ENCODE results near the gene CENPO. TPM values are rescaled to one million over a fixed set of nuclear protein-coding genes. Genes with fewer than 3 reads are reported as not detected.

The CENPO gene
- total and polyA plus RNA-seq, 5 donors from 2014 or later, result 1.2 to 9.2 (median 3.6) TPM

GRCh38 chr2:24809316-24810007 is 16.2 kb downstream of the CENPO start:
- Mint-ChIP-seq H3K4me3 (peak overlapping the region; percentile 61 to 87 (median 79)), H3K27me3 (no peaks in the 10 kb centered on the region), H3K36me3 (peaks cover 24% of the 10 kb centered on the region), H3K27ac (peak overlapping the region; percentile 75 to 82 (median 75)), H3K9me3 (peaks cover 0 to 5% (median 0%) of the 10 kb centered on the region in 7 donors), H3K4me1 (peaks cover 13 to 33% (median 28%) of the 10 kb centered on the region in 4 donors)
- Histone ChIP-seq H3K9me3 (ENCODE audit: control insufficient read depth in 2 of 2, low read length in 2 of 2) (no peaks in the 10 kb centered on the region), H3K27ac (ENCODE audit: insufficient read depth, low read length, poor library complexity, severe bottlenecking) (no peak overlapping the region), H3K4me1 (ENCODE audit: control insufficient read depth, insufficient read depth, low read length, poor library complexity, severe bottlenecking) (peaks cover 12% of the 10 kb centered on the region), H3K36me3 (ENCODE audit: control insufficient read depth, insufficient read depth, low read length) (no peaks in the 10 kb centered on the region), H3K4me3 (ENCODE audit: low read depth, low read length) (peak overlapping the region; percentile 83), H3K27me3 (ENCODE audit: control insufficient read depth, insufficient read depth, low read length) (no peaks in the 10 kb centered on the region)
- ATAC-seq (ENCODE audit: low read depth in 2 of 2) (no peak), DNase-seq (no peak)

- Mint-ChIP-seq H3K4me3 (no peak overlapping the region), H3K4me1 (peaks cover 10 to 19% (median 15%) of the 10 kb centered on the region in 4 donors), H3K27me3 (no peaks in the 10 kb centered on the region), H3K9me3 (no peaks in the 10 kb centered on the region), H3K36me3 (peaks cover 26% of the 10 kb centered on the region), H3K27ac (peak overlapping the region in 1 of 3 donors; percentile 66)
- H3K36me3 ChIP-seq (ENCODE audit: control insufficient read depth, insufficient read depth, low read length), result peaks cover 24% of the 10 kb centered on the region
- ATAC-seq (ENCODE audit: low read depth in 2 of 2) (no peak), DNase-seq (no peak)
- H3K9me3 ChIP-seq (ENCODE audit: control insufficient read depth in 2 of 2, low read length in 2 of 2), result no peaks in the 10 kb centered on the region
- H3K4me1 ChIP-seq (ENCODE audit: control insufficient read depth, insufficient read depth, low read length, poor library complexity, severe bottlenecking), result peaks cover 10% of the 10 kb centered on the region
- H3K27ac ChIP-seq (ENCODE audit: insufficient read depth, low read length, poor library complexity, severe bottlenecking), result no peak overlapping the region
- H3K4me3 ChIP-seq (ENCODE audit: low read depth, low read length), result no peak overlapping the region
- H3K27me3 ChIP-seq (ENCODE audit: control insufficient read depth, insufficient read depth, low read length), result no peaks in the 10 kb centered on the region
These were observed 20.5 kb downstream of the CENPO start for GRCh38 chr2:24813691-24814137.

GRCh38 chr2:24814516-24814915 is 21.3 kb downstream of the CENPO start:
- H3K4me3 ChIP-seq (ENCODE audit: low read depth, low read length), result no peak overlapping the region
- Mint-ChIP-seq H3K4me3 (no peak overlapping the region), H3K9me3 (no peaks in the 10 kb centered on the region), H3K36me3 (peaks cover 28% of the 10 kb centered on the region), H3K27me3 (no peaks in the 10 kb centered on the region), H3K4me1 (peaks cover 2 to 13% (median 8%) of the 10 kb centered on the region in 4 donors), H3K27ac (no peak overlapping the region)
- DNase-seq (no peak), ATAC-seq (ENCODE audit: low read depth in 2 of 2) (no peak)
- H3K36me3 ChIP-seq (ENCODE audit: control insufficient read depth, insufficient read depth, low read length), result peaks cover 31% of the 10 kb centered on the region
- H3K4me1 ChIP-seq (ENCODE audit: control insufficient read depth, insufficient read depth, low read length, poor library complexity, severe bottlenecking), result peaks cover 4% of the 10 kb centered on the region
- no peaks in the 10 kb centered on the region for H3K9me3 ChIP-seq (ENCODE audit: control insufficient read depth in 2 of 2, low read length in 2 of 2)
- H3K27ac ChIP-seq (ENCODE audit: insufficient read depth, low read length, poor library complexity, severe bottlenecking), result no peak overlapping the region
- no peaks in the 10 kb centered on the region for H3K27me3 ChIP-seq (ENCODE audit: control insufficient read depth, insufficient read depth, low read length)

- peaks cover 0 to 11% (median 6%) of the 10 kb centered on the region in 4 donors for H3K4me1 Mint-ChIP-seq
- no peaks in the 10 kb centered on the region for H3K27me3 Mint-ChIP-seq
- H3K4me3 ChIP-seq (ENCODE audit: low read depth, low read length), result no peak overlapping the region
- ATAC-seq (ENCODE audit: low read depth in 2 of 2) (no peak), DNase-seq (no peak)
- H3K27ac ChIP-seq (ENCODE audit: insufficient read depth, low read length, poor library complexity, severe bottlenecking), result no peak overlapping the region
- no peaks in the 10 kb centered on the region for H3K9me3 Mint-ChIP-seq
- H3K27me3 ChIP-seq (ENCODE audit: control insufficient read depth, insufficient read depth, low read length), result no peaks in the 10 kb centered on the region
- H3K9me3 ChIP-seq (ENCODE audit: control insufficient read depth in 2 of 2, low read length in 2 of 2), result no peaks in the 10 kb centered on the region
- H3K27ac Mint-ChIP-seq, result peak overlapping the region in 1 of 3 donors; percentile 76
- H3K4me1 ChIP-seq (ENCODE audit: control insufficient read depth, insufficient read depth, low read length, poor library complexity, severe bottlenecking), result no peaks in the 10 kb centered on the region
- H3K36me3 ChIP-seq (ENCODE audit: control insufficient read depth, insufficient read depth, low read length), result peaks cover 35% of the 10 kb centered on the region
- no peak overlapping the region for H3K4me3 Mint-ChIP-seq
- H3K36me3 Mint-ChIP-seq, result peaks cover 29% of the 10 kb centered on the region
These were observed 21.9 kb downstream of the CENPO start for GRCh38 chr2:24815171-24815570.

GRCh38 chr2:24816404-24816803 is 23.2 kb downstream of the CENPO start:
- no peak overlapping the region for H3K4me3 Mint-ChIP-seq
- no peaks in the 10 kb centered on the region for H3K27me3 ChIP-seq (ENCODE audit: control insufficient read depth, insufficient read depth, low read length)
- no peaks in the 10 kb centered on the region for H3K9me3 ChIP-seq (ENCODE audit: control insufficient read depth in 2 of 2, low read length in 2 of 2)
- H3K36me3 ChIP-seq (ENCODE audit: control insufficient read depth, insufficient read depth, low read length), result peaks cover 47% of the 10 kb centered on the region
- ATAC-seq (ENCODE audit: low read depth in 2 of 2) (no peak), DNase-seq (no peak)
- peak overlapping the region in 2 of 3 donors; percentile 14 to 74 for H3K27ac Mint-ChIP-seq
- H3K4me1 ChIP-seq (ENCODE audit: control insufficient read depth, insufficient read depth, low read length, poor library complexity, severe bottlenecking), result no peaks in the 10 kb centered on the region
- no peaks in the 10 kb centered on the region for H3K27me3 Mint-ChIP-seq
- H3K27ac ChIP-seq (ENCODE audit: insufficient read depth, low read length, poor library complexity, severe bottlenecking), result no peak overlapping the region
- H3K9me3 Mint-ChIP-seq, result no peaks in the 10 kb centered on the region
- no peak overlapping the region for H3K4me3 ChIP-seq (ENCODE audit: low read depth, low read length)
- peaks cover 41% of the 10 kb centered on the region for H3K36me3 Mint-ChIP-seq
- H3K4me1 Mint-ChIP-seq, result peaks cover 0 to 11% (median 6%) of the 10 kb centered on the region in 4 donors

GRCh38 chr2:24816884-24817283 is 23.7 kb downstream of the CENPO start:
- peaks cover 45% of the 10 kb centered on the region for H3K36me3 Mint-ChIP-seq
- peak overlapping the region in 2 of 3 donors; percentile 14 to 41 for H3K27ac Mint-ChIP-seq
- ATAC-seq (ENCODE audit: low read depth in 2 of 2), result no peak
- DNase-seq, result no peak
- no peaks in the 10 kb centered on the region for H3K9me3 ChIP-seq (ENCODE audit: control insufficient read depth in 2 of 2, low read length in 2 of 2)
- no peaks in the 10 kb centered on the region for H3K27me3 ChIP-seq (ENCODE audit: control insufficient read depth, insufficient read depth, low read length)
- H3K27me3 Mint-ChIP-seq, result no peaks in the 10 kb centered on the region
- H3K4me3 ChIP-seq (ENCODE audit: low read depth, low read length), result no peak overlapping the region
- H3K4me3 Mint-ChIP-seq, result no peak overlapping the region
- H3K4me1 Mint-ChIP-seq, result peaks cover 0 to 11% (median 6%) of the 10 kb centered on the region in 4 donors
- no peaks in the 10 kb centered on the region for H3K4me1 ChIP-seq (ENCODE audit: control insufficient read depth, insufficient read depth, low read length, poor library complexity, severe bottlenecking)
- H3K36me3 ChIP-seq (ENCODE audit: control insufficient read depth, insufficient read depth, low read length), result peaks cover 51% of the 10 kb centered on the region
- no peaks in the 10 kb centered on the region for H3K9me3 Mint-ChIP-seq
- H3K27ac ChIP-seq (ENCODE audit: insufficient read depth, low read length, poor library complexity, severe bottlenecking), result no peak overlapping the region

- Histone ChIP-seq H3K4me1 (ENCODE audit: control insufficient read depth, insufficient read depth, low read length, poor library complexity, severe bottlenecking) (no peaks in the 10 kb centered on the region), H3K27ac (ENCODE audit: insufficient read depth, low read length, poor library complexity, severe bottlenecking) (no peak overlapping the region), H3K27me3 (ENCODE audit: control insufficient read depth, insufficient read depth, low read length) (no peaks in the 10 kb centered on the region), H3K9me3 (ENCODE audit: control insufficient read depth in 2 of 2, low read length in 2 of 2) (no peaks in the 10 kb centered on the region), H3K4me3 (ENCODE audit: low read depth, low read length) (no peak overlapping the region), H3K36me3 (ENCODE audit: control insufficient read depth, insufficient read depth, low read length) (peaks cover 54% of the 10 kb centered on the region)
- DNase-seq (peak in 1 of 3 donors; percentile 14), ATAC-seq (ENCODE audit: low read depth in 2 of 2) (no peak)
- peaks cover 0 to 7% (median 5%) of the 10 kb centered on the region in 4 donors for H3K4me1 Mint-ChIP-seq
- no peaks in the 10 kb centered on the region for H3K27me3 Mint-ChIP-seq
- H3K9me3 Mint-ChIP-seq, result no peaks in the 10 kb centered on the region
- peak overlapping the region in 1 of 3 donors; percentile 56 for H3K27ac Mint-ChIP-seq
- H3K36me3 Mint-ChIP-seq, result peaks cover 45% of the 10 kb centered on the region
- H3K4me3 Mint-ChIP-seq, result no peak overlapping the region
These were observed 25.5 kb downstream of the CENPO start for GRCh38 chr2:24818721-24819167.
